H9 (cell line): Measurements from ENCODE around the gene ITIH2. TPM values are rescaled to one million over a fixed set of nuclear protein-coding genes. Genes with fewer than 3 reads are reported as not detected.

Source experiments
- DNase-seq: peaks from one replicate; pipeline ENCODE4 v3.0.0-alpha.2; 2017
- H2AFZ ChIP-seq: one replicate; pipeline ENCODE4 v1.6.1; 2013; ENCODE audit warnings: mild to moderate bottlenecking, low read length, control low read depth, moderate library complexity
- H2AK5ac ChIP-seq: 2 replicates; pipeline ENCODE4 v1.6.1; 2013; ENCODE audit warnings: low read length, control low read depth, mixed read lengths; ENCODE audit not compliant: insufficient read length
- H2BK120ac ChIP-seq: one replicate; pipeline ENCODE4 v1.6.1; 2013; ENCODE audit warnings: low read depth, mild to moderate bottlenecking, low read length, control low read depth, inconsistent platforms; ENCODE audit not compliant: poor library complexity, severe bottlenecking
- H2BK12ac ChIP-seq: 2 replicates; pipeline ENCODE4 v1.6.1; 2013; ENCODE audit warnings: low read length, control low read depth, mixed read lengths, low read depth; ENCODE audit not compliant: insufficient read length
- H2BK15ac ChIP-seq: 2 replicates; pipeline ENCODE4 v1.6.1; 2013; ENCODE audit warnings: low read depth, low read length, control low read depth
- H2BK20ac ChIP-seq: one replicate; pipeline ENCODE4 v1.6.1; 2013; ENCODE audit warnings: low read depth, mild to moderate bottlenecking, low read length, control low read depth, inconsistent platforms; ENCODE audit not compliant: poor library complexity, severe bottlenecking
- H2BK5ac ChIP-seq: 2 replicates; pipeline ENCODE4 v1.6.1; 2013; ENCODE audit warnings: low read length, control low read depth, mixed read lengths; ENCODE audit not compliant: insufficient read length
- H3K14ac ChIP-seq: 2 replicates; pipeline ENCODE4 v1.6.1; 2013; ENCODE audit warnings: low read length, control low read depth; ENCODE audit not compliant: insufficient read depth
- H3K18ac ChIP-seq: 2 replicates; pipeline ENCODE4 v1.6.1; 2013; ENCODE audit warnings: low read depth, mild to moderate bottlenecking, mixed read lengths, low read length, control low read depth; ENCODE audit not compliant: insufficient read length
- H3K23ac ChIP-seq: 2 replicates; pipeline ENCODE4 v1.6.1; 2013; ENCODE audit warnings: low read length, control low read depth, mixed read lengths, low read depth; ENCODE audit not compliant: insufficient read length
- H3K23me2 ChIP-seq: 2 replicates; pipeline ENCODE4 v1.6.1; 2013; ENCODE audit warnings: low read depth, mild to moderate bottlenecking, mixed read lengths, low read length, control low read depth; ENCODE audit not compliant: insufficient read length, poor library complexity, severe bottlenecking
- H3K27ac ChIP-seq: 2 replicates; pipeline ENCODE4 v1.5.1; 2013; ENCODE audit warnings: low read length, control low read depth, mixed read lengths, low read depth; ENCODE audit not compliant: insufficient read length
- H3K27me3 ChIP-seq: 2 replicates; pipeline ENCODE4 v1.6.1; 2013; ENCODE audit warnings: low read length, control low read depth, inconsistent platforms; ENCODE audit not compliant: insufficient read depth
- H3K4ac ChIP-seq: 2 replicates; pipeline ENCODE4 v1.6.1; 2013; ENCODE audit warnings: low read depth, mild to moderate bottlenecking, control low read depth, inconsistent platforms, low read length, moderate library complexity
- H3K4me1 ChIP-seq: 2 replicates; pipeline ENCODE4 v1.6.1; 2013; ENCODE audit warnings: low read length, control low read depth, inconsistent platforms; ENCODE audit not compliant: insufficient read depth
- H3K4me2 ChIP-seq: 2 replicates; pipeline ENCODE4 v1.6.1; 2013; ENCODE audit warnings: low read length, control low read depth, mixed read lengths; ENCODE audit not compliant: insufficient read length, insufficient read depth
- H3K56ac ChIP-seq: 2 replicates; pipeline ENCODE4 v1.6.1; 2013; ENCODE audit warnings: low read depth, mild to moderate bottlenecking, mixed read lengths, low read length, control low read depth; ENCODE audit not compliant: insufficient read length
- H3K79me1 ChIP-seq: 2 replicates; pipeline ENCODE4 v1.6.1; 2013; ENCODE audit warnings: low read depth, mild to moderate bottlenecking, moderate library complexity, low read length, control low read depth, inconsistent platforms; ENCODE audit not compliant: insufficient read depth, poor library complexity, severe bottlenecking
- H3K79me2 ChIP-seq: 2 replicates; pipeline ENCODE4 v1.6.1; 2013; ENCODE audit warnings: low read length, control low read depth, inconsistent platforms; ENCODE audit not compliant: insufficient read depth
- H3K9ac ChIP-seq: 2 replicates; pipeline ENCODE4 v1.6.1; 2013; ENCODE audit warnings: low read length, control low read depth, mixed read lengths; ENCODE audit not compliant: insufficient read length; ENCODE audit errors: extremely low read depth
- H3K9me3 ChIP-seq: one replicate; pipeline ENCODE4 v1.6.1; 2013; ENCODE audit warnings: low read depth, low read length, inconsistent platforms; ENCODE audit not compliant: control insufficient read depth
- H3T11ph ChIP-seq: one replicate; pipeline ENCODE4 v1.6.1; 2013; ENCODE audit warnings: mild to moderate bottlenecking, low read length, control low read depth, inconsistent platforms
- H4K20me1 ChIP-seq: one replicate; pipeline ENCODE4 v1.6.1; 2013; ENCODE audit not compliant: control insufficient read depth, insufficient read length, insufficient read depth
- H4K5ac ChIP-seq: 2 replicates; pipeline ENCODE4 v1.6.1; 2013; ENCODE audit warnings: low read depth, mild to moderate bottlenecking, mixed read lengths, low read length, control low read depth; ENCODE audit not compliant: insufficient read length
- H4K8ac ChIP-seq: replicated peaks from 2 replicates; pipeline ENCODE4 v1.6.1; 2013; ENCODE audit warnings: low read length, control low read depth, mixed read lengths, low read depth; ENCODE audit not compliant: insufficient read length
- H4K91ac ChIP-seq: 2 replicates; pipeline ENCODE4 v1.6.1; 2013; ENCODE audit warnings: low read depth, mild to moderate bottlenecking, moderate library complexity, mixed read lengths, low read length, control low read depth; ENCODE audit not compliant: insufficient read length
- H3K27ac Mint-ChIP-seq, 3 experiments: 2 replicates in 2 of 3; 3 replicates in 1 of 3; pipeline ENCODE4 v1.8.0; 2020 to 2021; ENCODE audit warnings: mixed read lengths in 3 of 3, mild to moderate bottlenecking in 1 of 3, moderate library complexity in 1 of 3
- H3K27me3 Mint-ChIP-seq: 2 replicates; pipeline ENCODE4 v1.8.0; 2021; ENCODE audit warnings: low read depth, mild to moderate bottlenecking, moderate library complexity, mixed read lengths
- H3K36me3 Mint-ChIP-seq, 3 experiments: 2 replicates in 2 of 3; 3 replicates in 1 of 3; pipeline ENCODE4 v1.8.0; 2020 to 2021; ENCODE audit warnings: low read depth in 3 of 3, mixed read lengths in 3 of 3; ENCODE audit not compliant: insufficient read depth in 1 of 3
- H3K4me1 Mint-ChIP-seq, 2 experiments: 2 replicates each; pipeline ENCODE4 v1.8.0; 2020; ENCODE audit warnings: mixed read lengths in 2 of 2
- H3K4me3 Mint-ChIP-seq, 2 experiments: 2 replicates in 1 of 2; 3 replicates in 1 of 2; pipeline ENCODE4 v1.8.0; 2020 to 2021; ENCODE audit warnings: mild to moderate bottlenecking in 2 of 2, mixed read lengths in 2 of 2, moderate library complexity in 1 of 2
- H3K9me3 Mint-ChIP-seq, 2 experiments: 2 replicates in 1 of 2; 3 replicates in 1 of 2; pipeline ENCODE4 v1.8.0; 2020; ENCODE audit warnings: mild to moderate bottlenecking in 2 of 2, mixed read lengths in 2 of 2, moderate library complexity in 1 of 2
- WGBS: extraction: QIAGEN DNeasy Blood & Tissue Kit; methylation state at CpG from one replicate; pipeline ENCODE4 v1.1.7; 2013; ENCODE audit warnings: missing lambda C conversion rate, low lambda C conversion rate, mixed read lengths; ENCODE audit not compliant: insufficient read length; ENCODE audit errors: extremely low coverage; 5-methylcytosine and 5-hydroxymethylcytosine counted together
- total RNA-seq: library from RNA; stranded (reverse); gene quantifications from 2 replicates; pipeline ENCODE4 v1.2.1, GENCODE V29; 2021
- TF ChIP-seq, protein P1 (sequence below): fragments of 200-600 bp; sonication (generic); conservative IDR thresholded peaks from 3 replicates; pipeline ENCODE4 v1.8.0; 2021; ENCODE audit warnings: antibody characterized with exemption, mild to moderate bottlenecking

ITIH2 gene
- total RNA-seq, 1 experiment from 2014 or later, result not detected

- Mint-ChIP-seq H3K9me3 (no peaks in the 10 kb centered on the region), H3K27ac (no peak overlapping the region), H3K4me3 (no peak overlapping the region), H3K4me1 (peaks cover 2 to 6% of the 10 kb centered on the region in 2 experiments; a peak in 3 of 4 replicates), H3K36me3 (no peaks in the 10 kb centered on the region), H3K27me3 (peaks cover 2% of the 10 kb centered on the region; the same call in 1 of the 2 replicates)
- Histone ChIP-seq H3K23me2 (no peaks in the 10 kb centered on the region), H3K27ac (no peak overlapping the region), H3K23ac (no peak overlapping the region), H3K27me3 (no peaks in the 10 kb centered on the region), H2BK20ac (no peak overlapping the region), H2AK5ac (no peak overlapping the region), H4K20me1 (no peaks in the 10 kb centered on the region), H4K8ac (no peak overlapping the region), H3K56ac (no peak overlapping the region), H3K14ac (no peak overlapping the region), H3K9ac (no peak overlapping the region), H2BK12ac (no peak overlapping the region), H3K79me1 (no peaks in the 10 kb centered on the region), H3K4me2 (no peak overlapping the region), H2BK15ac (no peak overlapping the region), H3K4ac (no peak overlapping the region), H2BK5ac (no peak overlapping the region), H4K91ac (no peak overlapping the region), H3K9me3 (no peaks in the 10 kb centered on the region), H3K18ac (no peak overlapping the region), H3T11ph (no peak overlapping the region), H2BK120ac (no peak overlapping the region), H4K5ac (no peak overlapping the region), H3K4me1 (no peaks in the 10 kb centered on the region), H2AFZ (no peak overlapping the region), H3K79me2 (no peaks in the 10 kb centered on the region)
- TF ChIP-seq, protein P1, sequence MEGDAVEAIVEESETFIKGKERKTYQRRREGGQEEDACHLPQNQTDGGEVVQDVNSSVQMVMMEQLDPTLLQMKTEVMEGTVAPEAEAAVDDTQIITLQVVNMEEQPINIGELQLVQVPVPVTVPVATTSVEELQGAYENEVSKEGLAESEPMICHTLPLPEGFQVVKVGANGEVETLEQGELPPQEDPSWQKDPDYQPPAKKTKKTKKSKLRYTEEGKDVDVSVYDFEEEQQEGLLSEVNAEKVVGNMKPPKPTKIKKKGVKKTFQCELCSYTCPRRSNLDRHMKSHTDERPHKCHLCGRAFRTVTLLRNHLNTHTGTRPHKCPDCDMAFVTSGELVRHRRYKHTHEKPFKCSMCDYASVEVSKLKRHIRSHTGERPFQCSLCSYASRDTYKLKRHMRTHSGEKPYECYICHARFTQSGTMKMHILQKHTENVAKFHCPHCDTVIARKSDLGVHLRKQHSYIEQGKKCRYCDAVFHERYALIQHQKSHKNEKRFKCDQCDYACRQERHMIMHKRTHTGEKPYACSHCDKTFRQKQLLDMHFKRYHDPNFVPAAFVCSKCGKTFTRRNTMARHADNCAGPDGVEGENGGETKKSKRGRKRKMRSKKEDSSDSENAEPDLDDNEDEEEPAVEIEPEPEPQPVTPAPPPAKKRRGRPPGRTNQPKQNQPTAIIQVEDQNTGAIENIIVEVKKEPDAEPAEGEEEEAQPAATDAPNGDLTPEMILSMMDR, result no peak
- no peak for DNase-seq
- WGBS, result 100% methylated on average over 1 of the region's 5 CpGs
These were observed 4.9 kb downstream of the ITIH2 start for GRCh38 chr10:7707858-7708622.
